Measurements from ENCODE around the gene HPN. TPM values are rescaled to one million over a fixed set of nuclear protein-coding genes. Genes with fewer than 3 reads are reported as not detected.

The HPN gene
- total RNA-seq, 3 donors from 2014 or later (not counting 1 experiment from before 2014, with no cell fraction given): not detected

DNA sequence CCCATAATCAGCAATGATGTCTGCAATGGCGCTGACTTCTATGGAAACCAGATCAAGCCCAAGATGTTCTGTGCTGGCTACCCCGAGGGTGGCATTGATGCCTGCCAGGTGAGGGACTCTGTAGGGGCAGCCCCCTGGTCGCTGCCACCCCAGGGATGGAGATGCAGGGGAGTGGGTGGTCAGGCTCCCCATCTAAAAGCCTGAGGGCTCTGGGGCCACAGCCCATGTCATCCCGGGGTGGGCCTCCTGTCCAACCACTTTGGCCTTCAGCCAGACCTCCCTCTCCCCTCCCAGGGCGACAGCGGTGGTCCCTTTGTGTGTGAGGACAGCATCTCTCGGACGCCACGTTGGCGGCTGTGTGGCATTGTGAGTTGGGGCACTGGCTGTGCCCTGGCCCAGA lies 24.1 kb downstream of the HPN start:
- no peaks in the 10 kb centered on the region for H3K9me3 Mint-ChIP-seq
- peaks cover 0 to 5% of the 10 kb centered on the region in 2 donors for H3K4me1 Mint-ChIP-seq
- ATAC-seq (no peak), DNase-seq (no peak)
- H3K27ac ChIP-seq (ENCODE audit: low read length): no peak overlapping the region
- no peak overlapping the region for H3K27ac Mint-ChIP-seq
- intact Hi-C loops (cut with micrococcal nuclease): loop anchor here (5.0 kb wide), 1 partner anchor 152 kb away; no protein-coding TSS in a partner anchor
- peaks cover 5% of the 10 kb centered on the region for H3K9me3 ChIP-seq (ENCODE audit: control insufficient read depth, insufficient read depth, low read length)
- H3K4me1 ChIP-seq (ENCODE audit: control insufficient read depth, insufficient read depth, low read length): peaks cover 6% of the 10 kb centered on the region
- H3K36me3 ChIP-seq (ENCODE audit: control insufficient read depth, insufficient read depth, low read length): no peaks in the 10 kb centered on the region
- H3K27me3 Mint-ChIP-seq (ENCODE audit: low read depth in 2 of 2): peaks cover 0 to 4% of the 10 kb centered on the region in 2 donors
- no peak overlapping the region for H3K4me3 Mint-ChIP-seq
- no peak overlapping the region for H3K4me3 ChIP-seq (ENCODE audit: low read length)
- 92% methylated on average over 10 of the region's 10 CpGs for WGBS (ENCODE audit: insufficient coverage)
- H3K36me3 Mint-ChIP-seq: no peaks in the 10 kb centered on the region
- TF ChIP-seq, protein P1, sequence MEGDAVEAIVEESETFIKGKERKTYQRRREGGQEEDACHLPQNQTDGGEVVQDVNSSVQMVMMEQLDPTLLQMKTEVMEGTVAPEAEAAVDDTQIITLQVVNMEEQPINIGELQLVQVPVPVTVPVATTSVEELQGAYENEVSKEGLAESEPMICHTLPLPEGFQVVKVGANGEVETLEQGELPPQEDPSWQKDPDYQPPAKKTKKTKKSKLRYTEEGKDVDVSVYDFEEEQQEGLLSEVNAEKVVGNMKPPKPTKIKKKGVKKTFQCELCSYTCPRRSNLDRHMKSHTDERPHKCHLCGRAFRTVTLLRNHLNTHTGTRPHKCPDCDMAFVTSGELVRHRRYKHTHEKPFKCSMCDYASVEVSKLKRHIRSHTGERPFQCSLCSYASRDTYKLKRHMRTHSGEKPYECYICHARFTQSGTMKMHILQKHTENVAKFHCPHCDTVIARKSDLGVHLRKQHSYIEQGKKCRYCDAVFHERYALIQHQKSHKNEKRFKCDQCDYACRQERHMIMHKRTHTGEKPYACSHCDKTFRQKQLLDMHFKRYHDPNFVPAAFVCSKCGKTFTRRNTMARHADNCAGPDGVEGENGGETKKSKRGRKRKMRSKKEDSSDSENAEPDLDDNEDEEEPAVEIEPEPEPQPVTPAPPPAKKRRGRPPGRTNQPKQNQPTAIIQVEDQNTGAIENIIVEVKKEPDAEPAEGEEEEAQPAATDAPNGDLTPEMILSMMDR (IDR thresholded peaks at IDR 0.05): no peak
- no peaks in the 10 kb centered on the region for H3K27me3 ChIP-seq (ENCODE audit: control insufficient read depth, insufficient read depth, low read length)

DNA sequence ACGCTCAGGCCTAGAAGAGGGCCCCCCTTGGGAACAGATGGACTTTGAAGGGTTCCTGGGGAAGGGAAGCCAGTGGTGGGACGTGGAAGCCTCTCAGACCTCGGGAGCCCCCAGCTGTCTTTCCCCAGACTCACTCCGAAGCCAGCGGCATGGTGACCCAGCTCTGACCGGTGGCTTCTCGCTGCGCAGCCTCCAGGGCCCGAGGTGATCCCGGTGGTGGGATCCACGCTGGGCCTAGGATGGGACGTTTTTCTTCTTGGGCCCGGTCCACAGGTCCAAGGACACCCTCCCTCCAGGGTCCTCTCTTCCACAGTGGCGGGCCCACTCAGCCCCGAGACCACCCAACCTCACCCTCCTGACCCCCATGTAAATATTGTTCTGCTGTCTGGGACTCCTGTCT lies 24.6 kb downstream of the HPN start:
- TF ChIP-seq, protein P1 (IDR thresholded peaks at IDR 0.05): no peak
- H3K4me3 Mint-ChIP-seq: no peak overlapping the region
- peaks cover 7% of the 10 kb centered on the region for H3K9me3 ChIP-seq (ENCODE audit: control insufficient read depth, insufficient read depth, low read length)
- H3K27ac Mint-ChIP-seq: no peak overlapping the region
- DNase-seq: no peak
- 96% methylated on average over 14 of the region's 15 CpGs for WGBS (ENCODE audit: insufficient coverage)
- H3K36me3 Mint-ChIP-seq: no peaks in the 10 kb centered on the region
- no peaks in the 10 kb centered on the region for H3K27me3 ChIP-seq (ENCODE audit: control insufficient read depth, insufficient read depth, low read length)
- no peak overlapping the region for H3K4me3 ChIP-seq (ENCODE audit: low read length)
- intact Hi-C loops (cut with micrococcal nuclease): loop anchor here (5.0 kb wide), 1 partner anchor 151 kb away; no protein-coding TSS in a partner anchor
- H3K36me3 ChIP-seq (ENCODE audit: control insufficient read depth, insufficient read depth, low read length): no peaks in the 10 kb centered on the region
- no peaks in the 10 kb centered on the region for H3K9me3 Mint-ChIP-seq
- no peak overlapping the region for H3K27ac ChIP-seq (ENCODE audit: low read length)
- H3K27me3 Mint-ChIP-seq (ENCODE audit: low read depth in 2 of 2): peaks cover 0 to 4% of the 10 kb centered on the region in 2 donors
- no peak for ATAC-seq
- peaks cover 0 to 5% of the 10 kb centered on the region in 2 donors for H3K4me1 Mint-ChIP-seq
- peaks cover 6% of the 10 kb centered on the region for H3K4me1 ChIP-seq (ENCODE audit: control insufficient read depth, insufficient read depth, low read length)

DNA sequence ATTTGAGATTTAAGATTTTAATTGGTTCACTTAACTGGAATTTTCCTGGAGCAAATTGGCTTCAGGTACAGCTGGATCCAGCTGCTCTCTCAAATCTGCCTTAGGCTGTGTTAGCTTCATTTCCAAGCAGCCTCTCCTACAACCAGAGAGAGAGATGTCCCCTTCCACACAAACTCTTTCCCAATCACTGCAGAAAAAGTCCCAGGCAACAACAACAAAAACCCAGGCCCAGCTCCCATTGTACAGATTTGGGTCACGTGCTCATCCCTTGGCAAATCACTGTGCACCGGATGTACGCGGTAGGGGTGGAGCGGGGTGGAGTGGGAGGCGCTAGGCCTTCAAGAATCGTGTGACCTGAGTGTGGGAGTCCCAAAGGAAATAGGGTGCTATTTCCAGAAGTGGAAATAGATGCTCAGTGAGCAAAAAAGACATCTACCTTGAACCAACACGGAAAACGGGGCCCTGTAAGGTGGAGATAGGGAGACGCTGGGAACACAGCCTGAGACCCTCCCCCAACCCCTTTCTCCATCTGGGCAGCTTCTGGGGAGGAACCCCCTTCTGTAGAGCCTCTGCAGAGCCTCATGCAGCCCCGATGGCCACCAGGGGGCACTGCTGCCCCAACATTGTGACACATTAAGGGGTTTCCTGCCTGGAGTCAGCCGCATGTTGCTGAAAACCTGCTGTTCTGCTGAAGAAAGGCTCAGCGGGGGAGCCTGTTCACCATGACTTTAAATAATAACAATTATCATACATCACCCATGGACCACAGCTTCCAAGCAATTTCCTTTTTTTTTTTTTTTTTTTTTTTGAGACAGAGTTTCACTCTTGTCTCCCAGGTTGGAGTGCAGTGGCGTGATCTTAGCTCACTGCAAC lies 25.4 kb downstream of the HPN start:
- Histone ChIP-seq H3K9me3 (ENCODE audit: control insufficient read depth, insufficient read depth, low read length) (peaks cover 7% of the 10 kb centered on the region), H3K27ac (ENCODE audit: low read length) (no peak overlapping the region), H3K4me1 (ENCODE audit: control insufficient read depth, insufficient read depth, low read length) (peaks cover 6% of the 10 kb centered on the region), H3K27me3 (ENCODE audit: control insufficient read depth, insufficient read depth, low read length) (no peaks in the 10 kb centered on the region), H3K36me3 (ENCODE audit: control insufficient read depth, insufficient read depth, low read length) (no peaks in the 10 kb centered on the region), H3K4me3 (ENCODE audit: low read length) (no peak overlapping the region)
- peak; percentile 89 to 94 for DNase-seq
- Mint-ChIP-seq H3K9me3 (no peaks in the 10 kb centered on the region), H3K36me3 (no peaks in the 10 kb centered on the region), H3K27me3 (ENCODE audit: low read depth in 2 of 2) (peaks cover 0 to 4% of the 10 kb centered on the region in 2 donors), H3K27ac (no peak overlapping the region), H3K4me1 (peaks cover 0 to 5% of the 10 kb centered on the region in 2 donors), H3K4me3 (no peak overlapping the region)
- peak; percentile 84 to 94 (median 94) for ATAC-seq
- intact Hi-C loops (cut with micrococcal nuclease): loop anchor here (1.0 to 5.0 kb wide), 5 partner anchors 23 to 428 kb away; partner anchors contain the start of gene LGI4
- WGBS (ENCODE audit: insufficient coverage): 13% methylated on average over 13 of the region's 14 CpGs
- TF ChIP-seq, protein P1 (IDR thresholded peaks at IDR 0.05): peak; percentile 91
